NK-92 (cell line): ENCODE data around the gene SHISAL1.

Source experiments
- DNase-seq: peaks from one replicate; lab custom pipeline; 2025; ENCODE audit not compliant: unreplicated experiment; lab: John Stamatoyannopoulos, UW

SHISAL1 gene

GRCh38 chr22:44197271-44197670 lies 115.5 kb downstream of the SHISAL1 start:
- no peak for DNase-seq

- DNase-seq, result no peak
Observed at GRCh38 chr22:44196731-44197131, 116.0 kb downstream of the SHISAL1 start.

- DNase-seq, result no peak
Observed at GRCh38 chr22:44196241-44196640, 116.5 kb downstream of the SHISAL1 start.

GRCh38 chr22:44195189-44195871 lies 117.4 kb downstream of the SHISAL1 start:
- DNase-seq, result no peak

- DNase-seq, result no peak
Observed at GRCh38 chr22:44194569-44194968, 118.2 kb downstream of the SHISAL1 start.
